Brain microvascular endothelial cell (primary cell): Measurements from ENCODE around the gene TMEM63B.
"Not testable (repeated sequence)": the region's sequence is repeated elsewhere in the genome, so short reads cannot be mapped to it uniquely, and the experiment has no call there.

Source experiments
- DNase-seq: peaks from one replicate; pipeline ENCODE4 v3.0.0-alpha.2; 2020
- H3K27ac ChIP-seq: fragments of 250-450 bp; sonication (Bioruptor Pico); 2 replicates; pipeline ENCODE4 v1.5.1; 2020; ENCODE audit warnings: mild to moderate bottlenecking, moderate library complexity
- H3K27me3 ChIP-seq: fragments of 250-450 bp; sonication (Bioruptor Pico); replicated peaks from 2 replicates; pipeline ENCODE4 v1.5.1; 2020; ENCODE audit warnings: mild to moderate bottlenecking
- H3K36me3 ChIP-seq: fragments of 250-450 bp; sonication (Bioruptor Pico); replicated peaks from 2 replicates; pipeline ENCODE4 v1.5.1; 2020; ENCODE audit warnings: mild to moderate bottlenecking
- H3K4me3 ChIP-seq: 2 replicates; pipeline ENCODE4 v1.5.1; 2011; ENCODE audit warnings: low read depth, mild to moderate bottlenecking, control low read depth, low read length, moderate library complexity
- CTCF ChIP-seq: IDR thresholded peaks from 2 replicates; pipeline ENCODE4 v1.5.1; 2011; ENCODE audit warnings: low read depth, mild to moderate bottlenecking, moderate library complexity, low read length, control low read depth, inconsistent platforms; ENCODE audit errors: missing control alignments
- in situ Hi-C: cut with HindIII; loops from 2 replicates; pipeline ENCODE4 v1.10.0; 2017; ENCODE audit warnings: low sequenced_read_pairs, low pct_ligation_motif_present

TMEM63B gene

GRCh38 chr6:44087623-44088022, 39.7 kb upstream of the TMEM63B start:
- no peak for TF ChIP-seq CTCF
- Histone ChIP-seq H3K36me3 (no peaks in the 10 kb centered on the region), H3K27ac (no peak overlapping the region), H3K4me3 (no peak overlapping the region), H3K27me3 (no peaks in the 10 kb centered on the region)
- in situ Hi-C loops = no loop called here
- no peak for DNase-seq

- no peaks in the 10 kb centered on the region for H3K36me3 ChIP-seq
- no peak for TF ChIP-seq CTCF
- no peak overlapping the region for H3K4me3 ChIP-seq
- H3K27ac ChIP-seq = no peak overlapping the region
- H3K27me3 ChIP-seq = no peaks in the 10 kb centered on the region
- in situ Hi-C loops = no loop called here
- DNase-seq = no peak
Observed at GRCh38 chr6:44088827-44089590, 38.3 kb upstream of the TMEM63B start.

GRCh38 chr6:44090465-44090864, 36.9 kb upstream of the TMEM63B start:
- no peak for TF ChIP-seq CTCF
- in situ Hi-C loops = no loop called here
- Histone ChIP-seq H3K36me3 (no peaks in the 10 kb centered on the region), H3K4me3 (no peak overlapping the region), H3K27me3 (no peaks in the 10 kb centered on the region), H3K27ac (no peak overlapping the region)
- DNase-seq = no peak

- H3K36me3 ChIP-seq, H3K4me3 ChIP-seq, DNase-seq, H3K27ac ChIP-seq, H3K27me3 ChIP-seq, in situ Hi-C loops: not testable (repeated sequence)
Observed at GRCh38 chr6:44091356-44091755, 36.0 kb upstream of the TMEM63B start.

GRCh38 chr6:44091981-44092884, 35.1 kb upstream of the TMEM63B start:
- Histone ChIP-seq H3K36me3 (no peaks in the 10 kb centered on the region), H3K4me3 (no peak overlapping the region), H3K27ac (no peak overlapping the region), H3K27me3 (no peaks in the 10 kb centered on the region)
- in situ Hi-C loops = no loop called here
- TF ChIP-seq CTCF = no peak
- no peak for DNase-seq

- in situ Hi-C loops = no loop called here
- Histone ChIP-seq H3K36me3 (no peaks in the 10 kb centered on the region), H3K27me3 (no peaks in the 10 kb centered on the region), H3K27ac (no peak overlapping the region), H3K4me3 (no peak overlapping the region)
- no peak for DNase-seq
- no peak for TF ChIP-seq CTCF
Observed at GRCh38 chr6:44093066-44093465, 34.3 kb upstream of the TMEM63B start.
